GM23338 (cell line): Measurements from ENCODE around the gene SEC14L6. TPM values are rescaled to one million over a fixed set of nuclear protein-coding genes. Genes with fewer than 3 reads are reported as not detected.
A peak's percentile ranks its signal among the peaks of the same experiment; 100 is the strongest.

ENCODE experiments used
- ATAC-seq: fragments of 200-7000 bp; cut with Tn5 transposase; 3 replicates; pipeline ENCODE4 v1.9.1; 2020
- DNase-seq: peaks from one replicate; pipeline ENCODE4 v3.0.0-alpha.2; 2015; ENCODE audit warnings: low spot score
- H2AFZ ChIP-seq: fragments of 200-600 bp; sonication (generic); 2 replicates; pipeline ENCODE4 v1.8.0; 2016; ENCODE audit warnings: antibody characterized with exemption, mild to moderate bottlenecking, moderate library complexity
- H3F3A ChIP-seq: fragments of 200-600 bp; sonication (generic); replicated peaks from 2 replicates; pipeline ENCODE4 v1.8.0; 2017; ENCODE audit warnings: antibody characterized with exemption, mixed run types, low read depth
- H3K27ac ChIP-seq: fragments of 200-600 bp; sonication (generic); 2 replicates; pipeline ENCODE4 v1.6.1; 2016; ENCODE audit warnings: low read depth
- H3K27me3 ChIP-seq: fragments of 200-600 bp; sonication (generic); 2 replicates; pipeline ENCODE4 v1.8.0; 2016; ENCODE audit warnings: mild to moderate bottlenecking, mixed run types, moderate library complexity; ENCODE audit not compliant: insufficient read depth
- H3K36me3 ChIP-seq: fragments of 200-600 bp; sonication (generic); 2 replicates; pipeline ENCODE4 v1.8.0; 2016; ENCODE audit warnings: mild to moderate bottlenecking; ENCODE audit not compliant: insufficient read depth
- H3K4me1 ChIP-seq: fragments of 200-600 bp; sonication (generic); 2 replicates; pipeline ENCODE4 v1.8.0; 2016; ENCODE audit warnings: mild to moderate bottlenecking, moderate library complexity; ENCODE audit not compliant: insufficient read depth
- H3K4me2 ChIP-seq: fragments of 200-600 bp; sonication (generic); 2 replicates; pipeline ENCODE4 v1.7.1; 2017; ENCODE audit warnings: mixed run types
- H3K4me3 ChIP-seq: fragments of 200-600 bp; sonication (generic); 2 replicates; pipeline ENCODE4 v1.6.1; 2016; ENCODE audit warnings: mixed run types
- H3K79me2 ChIP-seq: fragments of 200-600 bp; sonication (generic); replicated peaks from 2 replicates; pipeline ENCODE4 v1.8.0; 2017; ENCODE audit warnings: mild to moderate bottlenecking; ENCODE audit not compliant: insufficient read depth
- H3K9me2 ChIP-seq: fragments of 200-600 bp; sonication (generic); 2 replicates; pipeline ENCODE4 v1.8.0; 2017; ENCODE audit not compliant: insufficient read depth
- H4K20me1 ChIP-seq: fragments of 200-600 bp; sonication (generic); replicated peaks from 2 replicates; pipeline ENCODE4 v1.8.0; 2017; ENCODE audit warnings: mild to moderate bottlenecking; ENCODE audit not compliant: insufficient read depth
- H3K27ac Mint-ChIP-seq: 2 replicates; pipeline ENCODE4 v1.8.0; 2020; ENCODE audit warnings: inconsistent platforms, mild to moderate bottlenecking, moderate library complexity, mixed read lengths
- H3K27me3 Mint-ChIP-seq: 3 replicates; pipeline ENCODE4 v1.8.0; 2022; ENCODE audit warnings: low read depth, mild to moderate bottlenecking, moderate library complexity, mixed read lengths, inconsistent platforms; ENCODE audit not compliant: insufficient read depth, poor library complexity
- H3K36me3 Mint-ChIP-seq: 3 replicates; pipeline ENCODE4 v1.8.0; 2021; ENCODE audit warnings: low read depth, mild to moderate bottlenecking, inconsistent platforms, moderate library complexity, mixed read lengths
- H3K4me1 Mint-ChIP-seq: 3 replicates; pipeline ENCODE4 v1.8.0; 2020; ENCODE audit warnings: mild to moderate bottlenecking, inconsistent platforms, mixed read lengths
- H3K4me3 Mint-ChIP-seq: 3 replicates; pipeline ENCODE4 v1.8.0; 2021; ENCODE audit warnings: moderate library complexity, mild to moderate bottlenecking, inconsistent platforms, mixed read lengths
- H3K9me3 Mint-ChIP-seq: 3 replicates; pipeline ENCODE4 v1.8.0; 2020; ENCODE audit warnings: moderate library complexity, mild to moderate bottlenecking, inconsistent platforms, mixed read lengths
- CREB1 ChIP-seq: fragments of 250-450 bp; sonication (Bioruptor Pico); IDR thresholded peaks from 2 replicates; pipeline ENCODE4 v1.5.0; 2020; ENCODE audit warnings: low read depth, mild to moderate bottlenecking, moderate library complexity
- EZH2 ChIP-seq: fragments of 200-600 bp; sonication (generic); IDR thresholded peaks from one replicate; pipeline ENCODE4 v1.8.0; 2017; ENCODE audit warnings: antibody characterized with exemption, mild to moderate bottlenecking, low read depth; ENCODE audit not compliant: unreplicated experiment
- EZH2phosphoT487 ChIP-seq: fragments of 200-600 bp; sonication (generic); IDR thresholded peaks from one replicate; pipeline ENCODE4 v1.8.1; 2018; ENCODE audit warnings: antibody characterized with exemption; ENCODE audit not compliant: unreplicated experiment
- JUNB ChIP-seq: IDR thresholded peaks from one replicate; pipeline ENCODE4 v1.6.1; 2016; ENCODE audit warnings: antibody characterized with exemption; ENCODE audit not compliant: unreplicated experiment
- NANOG ChIP-seq: IDR thresholded peaks from 2 replicates; pipeline ENCODE4 v1.6.1; 2016; ENCODE audit warnings: antibody characterized with exemption, borderline replicate concordance
- POLR2AphosphoS5 ChIP-seq: IDR thresholded peaks from 2 replicates; pipeline ENCODE4 v1.6.1; 2016; ENCODE audit warnings: antibody characterized with exemption, low read depth
- STAT1 ChIP-seq: IDR thresholded peaks from one replicate; pipeline ENCODE4 v1.6.1; 2016; ENCODE audit warnings: antibody characterized with exemption; ENCODE audit not compliant: unreplicated experiment
- ZNF114 ChIP-seq: fragments of 250-450 bp; sonication (Bioruptor Pico); IDR thresholded peaks from 2 replicates; pipeline ENCODE4 v1.5.0; 2020; ENCODE audit warnings: mild to moderate bottlenecking, moderate library complexity
- ZNF331 ChIP-seq: fragments of 250-450 bp; sonication (Bioruptor Pico); IDR thresholded peaks from 2 replicates; pipeline ENCODE4 v1.5.0; 2020; ENCODE audit warnings: low read depth, mild to moderate bottlenecking, moderate library complexity
- polyA plus RNA-seq: library from polyadenylated mRNA; unstranded; fragments of >200 nt; fragmentation: Nextera tagmentation; extraction: Ambion mirVana; gene quantifications from 2 replicates; pipeline ENCODE4 v1.2.1, GENCODE V29; 2016
- total RNA-seq: library from RNA; depleted of rRNA; stranded (reverse); fragments of >200 nt; shearing (Covaris generic); gene quantifications from 2 replicates; pipeline ENCODE4 v1.2.3, GENCODE V29; 2014
- TF ChIP-seq, protein P1 (sequence below), 2 experiments: fragments of 200-600 bp in 1 of 2; sonication (generic) in 1 of 2; conservative IDR thresholded peaks; 2 replicates each; pipeline versions ENCODE4 v1.5.1 to v1.6.1; 2016 to 2017; ENCODE audit warnings: antibody characterized with exemption in 2 of 2, low read depth in 2 of 2, mild to moderate bottlenecking in 2 of 2, moderate library complexity in 1 of 2
- TF ChIP-seq, protein P2 (sequence below): fragments of 250-450 bp; sonication (Bioruptor Pico); IDR thresholded peaks from 2 replicates; pipeline ENCODE4 v1.5.0; 2020; ENCODE audit warnings: mild to moderate bottlenecking, moderate library complexity
- TF ChIP-seq, protein P3 (sequence below): IDR thresholded peaks from 2 replicates; pipeline ENCODE4 v1.6.1; 2016; ENCODE audit warnings: antibody characterized with exemption
- TF ChIP-seq, protein P4 (sequence below): IDR thresholded peaks from one replicate; pipeline ENCODE4 v1.6.1; 2018; ENCODE audit warnings: antibody characterized with exemption; ENCODE audit not compliant: unreplicated experiment

SEC14L6 gene
- total and polyA plus RNA-seq, 2 experiments from 2014 or later = 0.84 to 2.1 TPM

DNA sequence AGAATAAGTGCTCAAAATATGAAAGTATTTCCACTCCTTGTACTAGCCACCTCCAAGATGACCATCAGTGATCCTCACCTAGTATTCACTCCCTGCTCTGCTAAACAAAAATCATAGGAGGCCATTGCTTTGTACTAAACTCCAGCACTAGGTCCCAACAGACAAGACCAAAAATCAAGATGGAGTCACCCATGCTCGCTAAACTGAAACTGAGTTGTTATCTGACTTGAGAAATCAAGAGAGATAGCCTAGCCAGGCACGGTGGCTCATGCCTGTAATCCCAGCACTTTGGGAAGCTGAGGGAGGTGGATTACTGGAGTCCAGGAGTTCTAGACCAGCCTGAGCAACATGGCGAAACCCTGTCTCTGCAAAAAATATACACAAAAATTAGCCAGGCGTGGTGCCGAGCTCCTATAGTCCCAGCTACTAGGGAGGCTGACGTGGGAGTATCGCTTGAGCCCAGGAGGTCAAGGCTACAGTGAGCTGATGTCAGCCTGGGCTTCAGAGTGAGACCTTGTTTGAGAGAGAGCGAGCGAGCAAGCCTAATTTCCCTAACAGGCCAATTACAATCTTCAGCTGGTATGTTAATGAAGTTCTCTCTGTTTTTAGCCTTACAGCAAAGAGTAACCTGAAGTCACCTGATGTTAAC is 9.3 kb downstream of the SEC14L6 start:
- peak; percentile 26 for DNase-seq
- H3K79me2 ChIP-seq = no peaks in the 10 kb centered on the region
- no peak overlapping the region for H3K4me3 ChIP-seq
- no peaks in the 10 kb centered on the region for H3K27me3 ChIP-seq
- no peak overlapping the region for H2AFZ ChIP-seq
- TF ChIP-seq, protein P1, sequence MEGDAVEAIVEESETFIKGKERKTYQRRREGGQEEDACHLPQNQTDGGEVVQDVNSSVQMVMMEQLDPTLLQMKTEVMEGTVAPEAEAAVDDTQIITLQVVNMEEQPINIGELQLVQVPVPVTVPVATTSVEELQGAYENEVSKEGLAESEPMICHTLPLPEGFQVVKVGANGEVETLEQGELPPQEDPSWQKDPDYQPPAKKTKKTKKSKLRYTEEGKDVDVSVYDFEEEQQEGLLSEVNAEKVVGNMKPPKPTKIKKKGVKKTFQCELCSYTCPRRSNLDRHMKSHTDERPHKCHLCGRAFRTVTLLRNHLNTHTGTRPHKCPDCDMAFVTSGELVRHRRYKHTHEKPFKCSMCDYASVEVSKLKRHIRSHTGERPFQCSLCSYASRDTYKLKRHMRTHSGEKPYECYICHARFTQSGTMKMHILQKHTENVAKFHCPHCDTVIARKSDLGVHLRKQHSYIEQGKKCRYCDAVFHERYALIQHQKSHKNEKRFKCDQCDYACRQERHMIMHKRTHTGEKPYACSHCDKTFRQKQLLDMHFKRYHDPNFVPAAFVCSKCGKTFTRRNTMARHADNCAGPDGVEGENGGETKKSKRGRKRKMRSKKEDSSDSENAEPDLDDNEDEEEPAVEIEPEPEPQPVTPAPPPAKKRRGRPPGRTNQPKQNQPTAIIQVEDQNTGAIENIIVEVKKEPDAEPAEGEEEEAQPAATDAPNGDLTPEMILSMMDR (conservative IDR thresholded peaks at IDR 0.05; ENCODE audit: low read depth in 2 of 2) = no peak
- TF ChIP-seq EZH2phosphoT487 (no peak), ZNF114 (no peak), STAT1 (no peak), EZH2 (no peak), ZNF331 (no peak), NANOG (no peak), POLR2AphosphoS5 (no peak), CREB1 (CRISPR knock-in tag) (no peak), JUNB (no peak)
- TF ChIP-seq, protein P2, sequence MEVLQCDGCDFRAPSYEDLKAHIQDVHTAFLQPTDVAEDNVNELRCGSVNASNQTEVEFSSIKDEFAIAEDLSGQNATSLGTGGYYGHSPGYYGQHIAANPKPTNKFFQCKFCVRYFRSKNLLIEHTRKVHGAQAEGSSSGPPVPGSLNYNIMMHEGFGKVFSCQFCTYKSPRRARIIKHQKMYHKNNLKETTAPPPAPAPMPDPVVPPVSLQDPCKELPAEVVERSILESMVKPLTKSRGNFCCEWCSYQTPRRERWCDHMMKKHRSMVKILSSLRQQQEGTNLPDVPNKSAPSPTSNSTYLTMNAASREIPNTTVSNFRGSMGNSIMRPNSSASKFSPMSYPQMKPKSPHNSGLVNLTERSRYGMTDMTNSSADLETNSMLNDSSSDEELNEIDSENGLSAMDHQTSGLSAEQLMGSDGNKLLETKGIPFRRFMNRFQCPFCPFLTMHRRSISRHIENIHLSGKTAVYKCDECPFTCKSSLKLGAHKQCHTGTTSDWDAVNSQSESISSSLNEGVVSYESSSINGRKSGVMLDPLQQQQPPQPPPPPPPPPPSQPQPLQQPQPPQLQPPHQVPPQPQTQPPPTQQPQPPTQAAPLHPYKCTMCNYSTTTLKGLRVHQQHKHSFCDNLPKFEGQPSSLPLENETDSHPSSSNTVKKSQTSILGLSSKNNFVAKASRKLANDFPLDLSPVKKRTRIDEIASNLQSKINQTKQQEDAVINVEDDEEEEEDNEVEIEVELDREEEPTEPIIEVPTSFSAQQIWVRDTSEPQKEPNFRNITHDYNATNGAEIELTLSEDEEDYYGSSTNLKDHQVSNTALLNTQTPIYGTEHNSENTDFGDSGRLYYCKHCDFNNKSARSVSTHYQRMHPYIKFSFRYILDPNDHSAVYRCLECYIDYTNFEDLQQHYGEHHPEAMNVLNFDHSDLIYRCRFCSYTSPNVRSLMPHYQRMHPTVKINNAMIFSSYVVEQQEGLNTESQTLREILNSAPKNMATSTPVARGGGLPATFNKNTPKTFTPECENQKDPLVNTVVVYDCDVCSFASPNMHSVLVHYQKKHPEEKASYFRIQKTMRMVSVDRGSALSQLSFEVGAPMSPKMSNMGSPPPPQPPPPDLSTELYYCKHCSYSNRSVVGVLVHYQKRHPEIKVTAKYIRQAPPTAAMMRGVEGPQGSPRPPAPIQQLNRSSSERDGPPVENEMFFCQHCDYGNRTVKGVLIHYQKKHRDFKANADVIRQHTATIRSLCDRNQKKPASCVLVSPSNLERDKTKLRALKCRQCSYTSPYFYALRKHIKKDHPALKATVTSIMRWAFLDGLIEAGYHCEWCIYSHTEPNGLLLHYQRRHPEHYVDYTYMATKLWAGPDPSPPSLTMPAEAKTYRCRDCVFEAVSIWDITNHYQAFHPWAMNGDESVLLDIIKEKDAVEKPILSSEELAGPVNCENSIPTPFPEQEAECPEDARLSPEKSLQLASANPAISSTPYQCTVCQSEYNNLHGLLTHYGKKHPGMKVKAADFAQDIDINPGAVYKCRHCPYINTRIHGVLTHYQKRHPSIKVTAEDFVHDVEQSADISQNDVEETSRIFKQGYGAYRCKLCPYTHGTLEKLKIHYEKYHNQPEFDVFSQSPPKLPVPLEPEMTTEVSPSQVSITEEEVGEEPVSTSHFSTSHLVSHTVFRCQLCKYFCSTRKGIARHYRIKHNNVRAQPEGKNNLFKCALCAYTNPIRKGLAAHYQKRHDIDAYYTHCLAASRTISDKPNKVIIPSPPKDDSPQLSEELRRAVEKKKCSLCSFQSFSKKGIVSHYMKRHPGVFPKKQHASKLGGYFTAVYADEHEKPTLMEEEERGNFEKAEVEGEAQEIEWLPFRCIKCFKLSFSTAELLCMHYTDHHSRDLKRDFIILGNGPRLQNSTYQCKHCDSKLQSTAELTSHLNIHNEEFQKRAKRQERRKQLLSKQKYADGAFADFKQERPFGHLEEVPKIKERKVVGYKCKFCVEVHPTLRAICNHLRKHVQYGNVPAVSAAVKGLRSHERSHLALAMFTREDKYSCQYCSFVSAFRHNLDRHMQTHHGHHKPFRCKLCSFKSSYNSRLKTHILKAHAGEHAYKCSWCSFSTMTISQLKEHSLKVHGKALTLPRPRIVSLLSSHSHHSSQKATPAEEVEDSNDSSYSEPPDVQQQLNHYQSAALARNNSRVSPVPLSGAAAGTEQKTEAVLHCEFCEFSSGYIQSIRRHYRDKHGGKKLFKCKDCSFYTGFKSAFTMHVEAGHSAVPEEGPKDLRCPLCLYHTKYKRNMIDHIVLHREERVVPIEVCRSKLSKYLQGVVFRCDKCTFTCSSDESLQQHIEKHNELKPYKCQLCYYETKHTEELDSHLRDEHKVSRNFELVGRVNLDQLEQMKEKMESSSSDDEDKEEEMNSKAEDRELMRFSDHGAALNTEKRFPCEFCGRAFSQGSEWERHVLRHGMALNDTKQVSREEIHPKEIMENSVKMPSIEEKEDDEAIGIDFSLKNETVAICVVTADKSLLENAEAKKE (CRISPR knock-in tag) = no peak
- TF ChIP-seq, protein P3, sequence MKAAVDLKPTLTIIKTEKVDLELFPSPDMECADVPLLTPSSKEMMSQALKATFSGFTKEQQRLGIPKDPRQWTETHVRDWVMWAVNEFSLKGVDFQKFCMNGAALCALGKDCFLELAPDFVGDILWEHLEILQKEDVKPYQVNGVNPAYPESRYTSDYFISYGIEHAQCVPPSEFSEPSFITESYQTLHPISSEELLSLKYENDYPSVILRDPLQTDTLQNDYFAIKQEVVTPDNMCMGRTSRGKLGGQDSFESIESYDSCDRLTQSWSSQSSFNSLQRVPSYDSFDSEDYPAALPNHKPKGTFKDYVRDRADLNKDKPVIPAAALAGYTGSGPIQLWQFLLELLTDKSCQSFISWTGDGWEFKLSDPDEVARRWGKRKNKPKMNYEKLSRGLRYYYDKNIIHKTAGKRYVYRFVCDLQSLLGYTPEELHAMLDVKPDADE = no peak
- TF ChIP-seq, protein P4, sequence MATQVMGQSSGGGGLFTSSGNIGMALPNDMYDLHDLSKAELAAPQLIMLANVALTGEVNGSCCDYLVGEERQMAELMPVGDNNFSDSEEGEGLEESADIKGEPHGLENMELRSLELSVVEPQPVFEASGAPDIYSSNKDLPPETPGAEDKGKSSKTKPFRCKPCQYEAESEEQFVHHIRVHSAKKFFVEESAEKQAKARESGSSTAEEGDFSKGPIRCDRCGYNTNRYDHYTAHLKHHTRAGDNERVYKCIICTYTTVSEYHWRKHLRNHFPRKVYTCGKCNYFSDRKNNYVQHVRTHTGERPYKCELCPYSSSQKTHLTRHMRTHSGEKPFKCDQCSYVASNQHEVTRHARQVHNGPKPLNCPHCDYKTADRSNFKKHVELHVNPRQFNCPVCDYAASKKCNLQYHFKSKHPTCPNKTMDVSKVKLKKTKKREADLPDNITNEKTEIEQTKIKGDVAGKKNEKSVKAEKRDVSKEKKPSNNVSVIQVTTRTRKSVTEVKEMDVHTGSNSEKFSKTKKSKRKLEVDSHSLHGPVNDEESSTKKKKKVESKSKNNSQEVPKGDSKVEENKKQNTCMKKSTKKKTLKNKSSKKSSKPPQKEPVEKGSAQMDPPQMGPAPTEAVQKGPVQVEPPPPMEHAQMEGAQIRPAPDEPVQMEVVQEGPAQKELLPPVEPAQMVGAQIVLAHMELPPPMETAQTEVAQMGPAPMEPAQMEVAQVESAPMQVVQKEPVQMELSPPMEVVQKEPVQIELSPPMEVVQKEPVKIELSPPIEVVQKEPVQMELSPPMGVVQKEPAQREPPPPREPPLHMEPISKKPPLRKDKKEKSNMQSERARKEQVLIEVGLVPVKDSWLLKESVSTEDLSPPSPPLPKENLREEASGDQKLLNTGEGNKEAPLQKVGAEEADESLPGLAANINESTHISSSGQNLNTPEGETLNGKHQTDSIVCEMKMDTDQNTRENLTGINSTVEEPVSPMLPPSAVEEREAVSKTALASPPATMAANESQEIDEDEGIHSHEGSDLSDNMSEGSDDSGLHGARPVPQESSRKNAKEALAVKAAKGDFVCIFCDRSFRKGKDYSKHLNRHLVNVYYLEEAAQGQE = no peak
- Mint-ChIP-seq H3K27ac (no peak overlapping the region), H3K36me3 (no peaks in the 10 kb centered on the region), H3K4me3 (no peak overlapping the region), H3K4me1 (peaks cover 7% of the 10 kb centered on the region; the same call in 2 of the 3 replicates), H3K27me3 (peaks cover 2% of the 10 kb centered on the region), H3K9me3 (no peaks in the 10 kb centered on the region)
- H3K27ac ChIP-seq = no peak overlapping the region
- H4K20me1 ChIP-seq = no peaks in the 10 kb centered on the region
- no peaks in the 10 kb centered on the region for H3F3A ChIP-seq
- H3K9me2 ChIP-seq = no peaks in the 10 kb centered on the region
- ATAC-seq = no peak
- H3K4me2 ChIP-seq = no peak overlapping the region
- no peaks in the 10 kb centered on the region for H3K4me1 ChIP-seq
- H3K36me3 ChIP-seq = no peaks in the 10 kb centered on the region
